Measurements from ENCODE around the gene SLC28A3.

GRCh38 chr9:84323858-84324257, 16.7 kb downstream of the SLC28A3 start:
- no peak for TF ChIP-seq CTCF (conservative IDR thresholded peaks at IDR 0.05; ENCODE audit: low read length)
- TF ChIP-seq EZH2phosphoT487 (IDR thresholded peaks at IDR 0.05; ENCODE audit: borderline replicate concordance) = no peak
